GM12865 (cell line): ENCODE measurements around the gene SETDB1.

Experiments used
- DNase-seq: peaks from one replicate; pipeline ENCODE4 v3.0.0; 2010; ENCODE audit warnings: low read depth
- H3K4me3 ChIP-seq: 2 replicates; pipeline ENCODE4 v1.5.1; 2011; ENCODE audit warnings: mild to moderate bottlenecking, low read depth, low read length, control low read depth
- TF ChIP-seq, protein P1 (sequence below): IDR thresholded peaks from 2 replicates; pipeline ENCODE4 v1.5.1; 2011; ENCODE audit warnings: low read length, control low read depth, low read depth, inconsistent platforms; ENCODE audit not compliant: insufficient read depth; ENCODE audit errors: missing control alignments

Gene SETDB1

DNA sequence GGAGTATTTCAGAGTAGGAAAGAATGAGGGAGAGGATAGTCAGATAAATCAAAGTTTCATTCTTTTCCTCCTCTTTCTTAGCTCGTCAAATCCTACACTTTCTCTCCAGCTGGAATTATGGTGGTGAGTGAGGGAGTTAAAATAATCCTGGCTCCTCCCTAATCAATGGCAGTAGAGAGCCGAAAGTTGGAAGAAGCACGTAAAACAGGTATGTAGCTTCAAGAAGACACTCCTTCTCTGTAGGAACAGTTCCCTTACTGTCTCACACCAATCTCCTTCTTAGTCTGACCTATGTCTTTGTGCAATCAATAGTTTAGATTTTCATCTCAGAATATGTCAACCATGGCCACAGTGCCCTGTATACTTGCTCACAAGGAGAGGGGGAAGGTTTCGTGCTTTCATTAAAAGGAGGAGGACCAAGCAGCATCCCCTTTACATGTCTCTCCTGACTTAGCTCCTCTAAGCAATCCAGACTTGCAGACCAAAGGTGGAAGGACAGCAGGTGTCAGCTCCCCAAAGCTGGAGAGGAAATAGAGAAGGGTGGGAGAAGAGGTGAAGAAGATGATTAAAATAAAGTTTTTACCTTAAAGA lies 79.7 kb downstream of the SETDB1 start:
- peak overlapping the region; percentile 59 for H3K4me3 ChIP-seq
- no peak for DNase-seq
- TF ChIP-seq, protein P1, sequence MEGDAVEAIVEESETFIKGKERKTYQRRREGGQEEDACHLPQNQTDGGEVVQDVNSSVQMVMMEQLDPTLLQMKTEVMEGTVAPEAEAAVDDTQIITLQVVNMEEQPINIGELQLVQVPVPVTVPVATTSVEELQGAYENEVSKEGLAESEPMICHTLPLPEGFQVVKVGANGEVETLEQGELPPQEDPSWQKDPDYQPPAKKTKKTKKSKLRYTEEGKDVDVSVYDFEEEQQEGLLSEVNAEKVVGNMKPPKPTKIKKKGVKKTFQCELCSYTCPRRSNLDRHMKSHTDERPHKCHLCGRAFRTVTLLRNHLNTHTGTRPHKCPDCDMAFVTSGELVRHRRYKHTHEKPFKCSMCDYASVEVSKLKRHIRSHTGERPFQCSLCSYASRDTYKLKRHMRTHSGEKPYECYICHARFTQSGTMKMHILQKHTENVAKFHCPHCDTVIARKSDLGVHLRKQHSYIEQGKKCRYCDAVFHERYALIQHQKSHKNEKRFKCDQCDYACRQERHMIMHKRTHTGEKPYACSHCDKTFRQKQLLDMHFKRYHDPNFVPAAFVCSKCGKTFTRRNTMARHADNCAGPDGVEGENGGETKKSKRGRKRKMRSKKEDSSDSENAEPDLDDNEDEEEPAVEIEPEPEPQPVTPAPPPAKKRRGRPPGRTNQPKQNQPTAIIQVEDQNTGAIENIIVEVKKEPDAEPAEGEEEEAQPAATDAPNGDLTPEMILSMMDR = no peak

DNA sequence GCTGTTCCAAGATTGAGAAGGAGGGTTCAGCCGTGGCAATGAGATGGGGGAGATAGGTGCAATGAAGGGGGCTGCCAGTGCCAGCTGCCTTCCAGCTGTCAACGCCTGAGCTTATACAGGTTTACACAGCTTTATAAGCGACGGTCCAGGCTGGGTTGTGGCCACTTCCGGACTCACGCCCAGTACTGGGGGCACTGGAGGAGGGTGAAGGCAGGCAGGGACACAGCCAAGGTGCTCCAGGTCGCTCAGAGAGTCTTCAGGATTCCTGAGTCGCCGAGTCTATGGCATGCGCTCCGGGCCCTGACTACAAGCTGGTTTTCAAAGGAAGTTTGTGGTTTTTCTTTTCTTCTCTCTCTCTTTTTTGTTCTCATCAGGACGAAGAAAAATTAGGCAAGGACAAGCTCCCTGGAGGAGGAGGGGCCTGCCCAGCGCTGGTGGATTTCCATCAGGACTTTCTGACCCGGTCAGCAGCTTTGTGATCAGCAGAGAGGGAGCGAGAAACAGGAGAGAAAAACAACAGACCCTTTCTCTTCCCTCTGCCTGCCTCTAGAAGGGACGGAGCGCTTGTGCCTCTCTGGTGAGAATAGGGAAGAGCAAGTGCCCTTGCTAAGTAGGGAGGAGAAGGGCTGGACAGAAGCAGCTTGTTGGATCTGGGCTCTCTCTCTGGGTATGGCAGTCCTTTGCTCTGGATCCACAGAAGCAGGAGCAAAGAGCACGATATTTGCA lies 80.3 kb downstream of the SETDB1 start, which contains the start of gene MINDY1:
Gene MINDY1, minus strand, starts transcription at position 576 of the 726 bp plus-strand sequence. CDS start 4,285 bp downstream, outside the sequence.
- DNase-seq = peak; percentile 67
- TF ChIP-seq, protein P1 = no peak
- peak within 1 kb of the TSS; percentile 59 for H3K4me3 ChIP-seq

DNA sequence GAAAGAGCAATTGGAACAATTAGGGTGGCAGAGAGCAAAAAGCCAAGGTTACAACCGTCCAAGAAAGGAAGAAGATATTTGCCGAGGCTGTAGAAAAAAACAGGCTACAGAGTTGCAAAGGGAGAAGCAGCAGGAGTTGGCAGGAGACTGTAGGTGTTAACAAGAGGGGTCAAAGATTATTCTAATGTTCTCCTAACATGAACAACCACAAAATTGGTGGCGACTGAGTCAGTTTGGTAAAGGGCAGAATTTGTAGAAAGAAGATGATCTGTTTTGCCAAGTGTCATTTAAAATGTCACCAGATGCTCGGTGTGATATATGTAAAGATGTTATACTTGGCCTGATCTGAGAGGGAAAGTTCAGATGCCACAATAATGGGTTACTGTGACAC lies 81.7 kb downstream of the SETDB1 start:
- peak overlapping the region; percentile 99 for H3K4me3 ChIP-seq
- no peak for DNase-seq
- TF ChIP-seq, protein P1 = no peak

DNA sequence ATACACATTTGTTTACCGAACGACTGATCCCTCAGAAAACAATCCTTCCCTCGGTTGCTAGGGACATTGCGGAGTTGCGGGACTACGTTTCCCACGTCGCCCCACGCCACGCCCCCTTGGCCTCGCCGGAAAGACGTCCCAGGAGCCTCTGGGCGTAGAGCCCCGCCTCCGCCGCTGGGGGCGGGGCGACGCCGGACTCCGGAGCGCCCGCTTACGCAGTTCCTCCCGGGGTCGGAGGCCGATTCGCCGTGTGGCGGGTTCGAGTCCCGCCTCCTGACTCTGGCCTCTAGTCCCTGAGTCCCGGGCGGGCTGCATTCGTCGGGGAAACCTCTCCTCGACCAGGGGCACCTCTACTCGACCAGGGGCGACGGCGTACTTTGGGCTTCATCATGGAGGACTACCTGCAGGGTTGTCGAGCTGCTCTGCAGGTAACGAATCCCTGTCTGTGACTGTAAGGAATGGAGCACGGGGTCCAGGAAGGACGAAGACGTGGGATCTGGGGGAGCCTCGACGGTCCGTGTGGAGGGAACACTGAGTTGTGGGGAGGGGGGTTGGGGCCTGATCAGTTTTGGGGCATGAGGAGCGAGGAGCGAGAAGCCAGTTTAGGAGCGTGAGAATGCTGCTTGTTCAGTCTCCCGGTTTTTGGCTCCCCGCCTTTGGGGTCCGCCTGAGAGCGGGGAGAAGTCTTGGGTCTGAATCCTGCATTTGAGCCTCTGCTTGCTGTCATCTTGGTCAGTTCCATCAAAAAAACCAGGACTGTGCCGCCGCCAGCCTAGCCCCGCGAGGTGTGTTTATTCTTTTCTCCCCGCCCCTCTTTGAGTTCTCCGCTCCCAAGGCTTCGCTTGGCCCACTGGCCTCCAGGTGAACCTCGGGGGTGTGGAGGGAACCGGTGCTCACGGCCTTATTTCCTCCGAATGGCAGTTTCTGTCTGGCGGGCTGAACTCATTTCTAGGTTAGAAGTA lies 82.4 kb downstream of the SETDB1 start, which contains the start of gene PRUNE1:
Gene PRUNE1, plus strand, starts transcription at position 206 of the 962 bp plus-strand sequence. Its CDS starts 184 bp downstream, at position 390.
- TF ChIP-seq, protein P1 = no peak
- peak; percentile 97 for DNase-seq
- H3K4me3 ChIP-seq = peak within 1 kb of the TSS; percentile 99

DNA sequence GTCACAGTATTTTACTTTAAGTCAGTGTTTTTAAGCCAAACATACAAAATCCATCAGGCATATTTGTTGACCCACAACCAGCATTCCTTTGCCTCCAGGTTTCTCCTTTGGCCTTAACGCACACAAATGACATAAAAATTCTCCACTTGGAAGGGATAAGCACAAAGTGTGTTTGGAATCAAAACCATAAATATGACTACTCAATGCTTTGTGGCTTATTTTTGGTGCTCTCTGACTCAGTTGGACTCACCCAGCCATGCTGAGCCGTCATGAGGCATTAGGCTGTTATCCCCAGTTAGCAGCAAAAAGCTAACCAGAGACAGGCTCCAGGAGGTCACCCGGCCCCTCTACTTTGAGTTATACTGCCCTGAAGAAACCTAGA lies 83.0 kb downstream of the SETDB1 start:
- H3K4me3 ChIP-seq = peak overlapping the region; percentile 99
- TF ChIP-seq, protein P1 = no peak
- DNase-seq = no peak

DNA sequence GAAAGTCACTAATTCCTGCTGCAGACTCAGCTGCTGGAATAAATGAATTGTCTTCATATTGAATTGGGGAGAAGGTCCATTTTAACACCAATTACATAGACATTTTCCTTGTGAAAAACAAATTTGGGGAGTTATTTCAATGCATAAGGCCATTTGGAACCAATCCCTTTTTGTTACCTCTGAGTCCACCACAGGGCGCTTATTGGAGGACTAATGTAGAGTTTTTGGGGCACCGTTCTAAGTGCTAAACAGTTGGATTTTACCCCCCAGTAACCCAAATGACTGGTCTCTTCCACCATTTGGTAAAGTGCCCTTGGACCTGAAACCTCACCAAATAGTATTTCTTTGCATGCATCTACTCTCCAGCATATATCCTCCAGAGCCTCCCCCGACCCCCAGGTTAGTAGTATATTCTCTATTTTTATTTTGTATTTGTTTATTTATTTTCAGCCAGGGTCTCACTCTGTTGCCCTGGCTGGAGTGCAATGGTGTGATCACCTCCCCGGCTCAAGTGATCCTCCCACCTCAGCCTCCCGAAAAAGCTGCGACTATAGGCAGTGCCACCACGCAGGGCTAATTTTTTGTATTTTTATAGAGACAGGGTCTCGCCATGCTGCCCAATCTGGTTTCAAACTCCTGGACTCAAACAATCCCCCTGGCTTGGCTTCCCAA lies 83.6 kb downstream of the SETDB1 start:
- TF ChIP-seq, protein P1 = no peak
- H3K4me3 ChIP-seq = no peak overlapping the region
- no peak for DNase-seq
